ENCODE data around the gene PRLR. TPM values are rescaled to one million over a fixed set of nuclear protein-coding genes. Genes with fewer than 3 reads are reported as not detected.

PRLR gene
- total RNA-seq, 1 experiment from 2014 or later = 2.0 TPM

DNA sequence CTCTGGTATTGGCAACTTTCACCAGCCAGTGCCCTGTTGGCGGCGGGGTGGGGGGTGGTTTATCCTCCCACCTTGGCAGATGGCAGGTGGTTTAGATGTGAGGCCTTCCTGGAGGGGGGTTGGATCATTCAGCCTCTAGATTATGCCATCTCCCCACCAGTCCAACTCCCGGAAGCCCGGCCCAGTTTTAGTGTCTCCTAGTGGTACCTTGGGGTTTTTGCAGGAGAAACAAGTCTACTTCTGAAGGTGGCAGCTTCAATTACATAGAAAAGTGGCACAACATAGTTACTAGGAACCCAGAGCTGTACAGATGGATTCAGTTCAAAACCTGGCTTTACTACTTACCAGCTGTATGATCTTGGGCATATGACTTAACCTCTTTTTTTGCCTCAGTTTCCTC lies 11.3 kb downstream of the PRLR start:
- no peaks in the 10 kb centered on the region for H3K27me3 ChIP-seq (ENCODE audit: control insufficient read depth, insufficient read depth, low read length)
- no peaks in the 10 kb centered on the region for H3K36me3 ChIP-seq (replicated peaks; ENCODE audit: control insufficient read depth, insufficient read depth, low read length)
- H3K4me3 ChIP-seq (ENCODE audit: insufficient read depth, low read depth, low read length) = no peak overlapping the region
- peak; percentile 35 for DNase-seq

GRCh38 chr5:35214051-35214450 lies 16.2 kb downstream of the PRLR start:
- no peaks in the 10 kb centered on the region for H3K36me3 ChIP-seq (replicated peaks; ENCODE audit: control insufficient read depth, insufficient read depth, low read length)
- DNase-seq = no peak
- no peak overlapping the region for H3K4me3 ChIP-seq (ENCODE audit: insufficient read depth, low read depth, low read length)
- H3K27me3 ChIP-seq (ENCODE audit: control insufficient read depth, insufficient read depth, low read length) = no peaks in the 10 kb centered on the region

DNA sequence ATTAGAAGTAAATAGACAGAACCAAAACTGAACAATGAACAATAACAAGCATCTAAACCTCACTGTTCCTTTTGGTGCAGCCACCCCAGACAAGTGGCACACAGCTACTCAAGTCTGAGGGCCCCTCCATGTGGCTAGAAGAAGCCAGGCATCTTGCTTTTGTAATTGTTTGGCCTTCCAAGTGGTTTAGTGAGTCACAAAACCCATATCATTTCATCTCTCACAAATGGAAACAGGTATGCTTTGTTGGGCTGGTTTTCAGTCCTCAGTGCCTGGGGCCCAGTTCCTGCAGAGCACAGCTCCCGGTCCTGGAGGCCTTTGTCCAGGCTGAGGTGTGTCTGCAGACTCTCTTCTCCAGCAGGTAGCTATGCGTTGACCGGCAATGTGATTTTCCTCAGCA lies 16.7 kb downstream of the PRLR start:
- no peaks in the 10 kb centered on the region for H3K36me3 ChIP-seq (replicated peaks; ENCODE audit: control insufficient read depth, insufficient read depth, low read length)
- DNase-seq = no peak
- H3K4me3 ChIP-seq (ENCODE audit: insufficient read depth, low read depth, low read length) = no peak overlapping the region
- H3K27me3 ChIP-seq (ENCODE audit: control insufficient read depth, insufficient read depth, low read length) = no peaks in the 10 kb centered on the region

DNA sequence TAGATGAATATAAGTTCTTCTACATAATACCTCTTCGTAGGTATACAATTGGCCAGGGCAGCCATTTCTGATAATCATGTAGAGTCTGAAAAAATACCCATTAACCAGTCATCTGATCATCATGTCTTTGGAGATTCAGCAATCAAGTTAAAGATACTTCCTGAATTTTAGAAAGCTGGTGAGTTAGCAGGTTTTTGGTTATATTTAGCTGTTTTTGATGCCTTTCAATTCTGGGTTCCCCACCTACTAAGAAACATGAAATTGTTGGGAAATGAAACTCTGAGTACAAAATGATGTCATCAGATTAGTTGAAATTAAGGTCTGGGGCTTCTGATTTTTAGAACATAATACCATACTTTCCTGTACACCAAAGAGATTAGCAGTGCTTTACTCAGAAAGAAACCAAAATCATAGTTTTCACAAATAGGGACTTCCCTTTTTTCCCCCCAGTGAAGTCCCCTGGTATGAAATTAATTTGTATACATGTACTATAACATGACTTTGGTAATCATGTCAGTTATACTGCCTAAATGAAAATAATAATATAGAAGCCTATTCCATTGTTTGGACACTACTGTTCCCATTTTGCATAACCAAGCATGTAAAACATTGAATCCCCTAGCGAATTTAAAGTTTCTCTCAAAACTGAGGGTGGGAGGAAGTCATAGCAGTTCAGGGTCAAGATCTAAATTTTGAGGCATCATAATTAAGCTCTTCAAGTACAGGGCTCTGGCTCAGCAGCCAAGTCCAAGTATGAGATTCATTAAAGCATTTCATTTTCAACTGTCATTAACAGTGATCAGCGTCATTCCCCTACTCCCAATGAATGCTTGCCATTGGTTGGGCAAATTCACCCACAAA lies 17.9 kb downstream of the PRLR start:
- no peak for DNase-seq
- H3K36me3 ChIP-seq (replicated peaks; ENCODE audit: control insufficient read depth, insufficient read depth, low read length) = no peaks in the 10 kb centered on the region
- H3K27me3 ChIP-seq (ENCODE audit: control insufficient read depth, insufficient read depth, low read length) = no peaks in the 10 kb centered on the region
- H3K4me3 ChIP-seq (ENCODE audit: insufficient read depth, low read depth, low read length) = no peak overlapping the region

GRCh38 chr5:35209862-35210261 lies 20.4 kb downstream of the PRLR start:
- Histone ChIP-seq H3K4me3 (ENCODE audit: insufficient read depth, low read depth, low read length) (no peak overlapping the region), H3K36me3 (replicated peaks; ENCODE audit: control insufficient read depth, insufficient read depth, low read length) (no peaks in the 10 kb centered on the region), H3K27me3 (ENCODE audit: control insufficient read depth, insufficient read depth, low read length) (no peaks in the 10 kb centered on the region)
- no peak for DNase-seq

GRCh38 chr5:35205606-35206005 lies 24.7 kb downstream of the PRLR start:
- no peak overlapping the region for H3K4me3 ChIP-seq (ENCODE audit: insufficient read depth, low read depth, low read length)
- H3K36me3 ChIP-seq (replicated peaks; ENCODE audit: control insufficient read depth, insufficient read depth, low read length) = no peaks in the 10 kb centered on the region
- no peak for DNase-seq
- no peaks in the 10 kb centered on the region for H3K27me3 ChIP-seq (ENCODE audit: control insufficient read depth, insufficient read depth, low read length)

DNA sequence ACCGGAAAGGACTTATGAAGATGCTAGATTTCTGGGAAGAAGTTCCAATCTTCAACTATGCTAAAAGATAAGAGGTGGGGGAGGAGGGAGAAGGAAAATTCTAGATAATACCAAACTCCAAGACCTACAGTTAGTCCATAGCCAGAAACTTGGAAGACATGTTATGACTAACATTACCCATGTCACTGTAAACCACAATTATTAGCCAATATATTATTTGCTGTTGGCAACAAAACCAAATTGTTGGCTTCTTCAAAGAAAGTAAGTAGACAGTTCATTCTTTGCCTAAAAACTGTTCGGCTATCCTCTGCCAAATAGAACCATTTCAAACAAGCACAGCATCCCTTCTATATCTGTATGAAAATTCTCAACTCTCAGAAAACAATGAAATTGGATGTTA lies 25.1 kb downstream of the PRLR start:
- Histone ChIP-seq H3K36me3 (replicated peaks; ENCODE audit: control insufficient read depth, insufficient read depth, low read length) (no peaks in the 10 kb centered on the region), H3K4me3 (ENCODE audit: insufficient read depth, low read depth, low read length) (no peak overlapping the region), H3K27me3 (ENCODE audit: control insufficient read depth, insufficient read depth, low read length) (no peaks in the 10 kb centered on the region)
- no peak for DNase-seq

GRCh38 chr5:35203403-35203802 lies 26.9 kb downstream of the PRLR start:
- DNase-seq = no peak
- H3K4me3 ChIP-seq (ENCODE audit: insufficient read depth, low read depth, low read length) = no peak overlapping the region
- H3K36me3 ChIP-seq (replicated peaks; ENCODE audit: control insufficient read depth, insufficient read depth, low read length) = no peaks in the 10 kb centered on the region
- H3K27me3 ChIP-seq (ENCODE audit: control insufficient read depth, insufficient read depth, low read length) = no peaks in the 10 kb centered on the region

- Histone ChIP-seq H3K4me3 (ENCODE audit: insufficient read depth, low read depth, low read length) (no peak overlapping the region), H3K27me3 (ENCODE audit: control insufficient read depth, insufficient read depth, low read length) (no peaks in the 10 kb centered on the region), H3K36me3 (replicated peaks; ENCODE audit: control insufficient read depth, insufficient read depth, low read length) (no peaks in the 10 kb centered on the region)
- peak; percentile 72 for DNase-seq
These were observed 27.8 kb downstream of the PRLR start for GRCh38 chr5:35202319-35203111.

DNA sequence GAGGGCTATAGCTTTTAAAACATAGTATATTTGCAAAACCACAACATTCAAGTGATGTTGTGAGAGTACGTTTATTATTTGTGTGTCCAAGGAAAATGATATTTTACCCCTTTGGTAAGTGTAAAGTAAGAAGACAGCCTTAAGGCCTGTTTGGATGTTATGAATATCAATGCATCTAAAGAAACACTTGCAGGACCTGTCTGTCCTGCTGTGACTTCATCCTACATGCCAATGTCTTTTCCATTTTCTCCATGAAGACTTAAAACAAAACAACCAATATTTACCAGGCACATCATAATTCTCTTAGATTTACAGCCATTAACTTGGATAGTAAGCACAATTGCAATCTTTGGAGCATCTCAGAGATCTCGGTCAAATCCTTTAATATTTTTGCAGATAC lies 29.0 kb downstream of the PRLR start:
- no peak overlapping the region for H3K4me3 ChIP-seq (ENCODE audit: insufficient read depth, low read depth, low read length)
- no peaks in the 10 kb centered on the region for H3K27me3 ChIP-seq (ENCODE audit: control insufficient read depth, insufficient read depth, low read length)
- no peak for DNase-seq

GRCh38 chr5:35199886-35200285 lies 30.4 kb downstream of the PRLR start:
- Histone ChIP-seq H3K36me3 (replicated peaks; ENCODE audit: control insufficient read depth, insufficient read depth, low read length) (no peaks in the 10 kb centered on the region), H3K4me3 (ENCODE audit: insufficient read depth, low read depth, low read length) (no peak overlapping the region), H3K27me3 (ENCODE audit: control insufficient read depth, insufficient read depth, low read length) (no peaks in the 10 kb centered on the region)
- no peak for DNase-seq

More for the DNA sequence above, 29.0 kb downstream of the PRLR start:
- no peaks in the 10 kb centered on the region for H3K36me3 ChIP-seq (replicated peaks; ENCODE audit: control insufficient read depth, insufficient read depth, low read length)

GRCh38 chr5:35198686-35199085 lies 31.6 kb downstream of the PRLR start:
- no peak for DNase-seq
- H3K27me3 ChIP-seq (ENCODE audit: control insufficient read depth, insufficient read depth, low read length) = no peaks in the 10 kb centered on the region
- H3K4me3 ChIP-seq (ENCODE audit: insufficient read depth, low read depth, low read length) = no peak overlapping the region
- no peaks in the 10 kb centered on the region for H3K36me3 ChIP-seq (replicated peaks; ENCODE audit: control insufficient read depth, insufficient read depth, low read length)

DNA sequence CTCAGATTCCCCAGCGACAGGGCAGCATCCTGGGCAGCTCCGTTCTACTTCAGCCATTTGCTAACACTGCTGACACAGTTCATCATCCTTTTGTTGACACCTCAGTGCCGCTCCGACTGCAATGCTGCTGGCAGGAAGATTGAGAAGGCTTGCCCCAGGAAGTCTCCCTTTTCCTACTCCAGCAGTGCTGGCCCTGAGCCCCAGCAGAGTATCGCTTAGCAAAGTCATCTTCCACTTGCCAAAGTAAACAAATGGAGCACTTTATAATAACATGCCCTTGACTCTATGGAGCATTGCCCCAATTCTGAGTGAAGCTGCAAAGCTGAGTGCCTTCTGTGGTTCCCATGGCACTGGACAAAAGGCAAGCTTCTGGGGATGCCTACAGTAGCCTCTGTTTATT lies 32.2 kb downstream of the PRLR start:
- Histone ChIP-seq H3K27me3 (ENCODE audit: control insufficient read depth, insufficient read depth, low read length) (no peaks in the 10 kb centered on the region), H3K4me3 (ENCODE audit: insufficient read depth, low read depth, low read length) (no peak overlapping the region), H3K36me3 (replicated peaks; ENCODE audit: control insufficient read depth, insufficient read depth, low read length) (no peaks in the 10 kb centered on the region)
- DNase-seq = no peak

- Histone ChIP-seq H3K4me3 (ENCODE audit: insufficient read depth, low read depth, low read length) (no peak overlapping the region), H3K36me3 (replicated peaks; ENCODE audit: control insufficient read depth, insufficient read depth, low read length) (no peaks in the 10 kb centered on the region), H3K27me3 (ENCODE audit: control insufficient read depth, insufficient read depth, low read length) (no peaks in the 10 kb centered on the region)
- no peak for DNase-seq
These were observed 32.9 kb downstream of the PRLR start for GRCh38 chr5:35197351-35197750.

- H3K27me3 ChIP-seq (ENCODE audit: control insufficient read depth, insufficient read depth, low read length) = no peaks in the 10 kb centered on the region
- DNase-seq = no peak
- no peak overlapping the region for H3K4me3 ChIP-seq (ENCODE audit: insufficient read depth, low read depth, low read length)
- H3K36me3 ChIP-seq (replicated peaks; ENCODE audit: control insufficient read depth, insufficient read depth, low read length) = no peaks in the 10 kb centered on the region
These were observed 34.8 kb downstream of the PRLR start for GRCh38 chr5:35195472-35195852.

Measured in H7 (cell line).